Right renal pelvis (tissue), 4 donors: ENCODE results near the gene COG7. TPM values are rescaled to one million over a fixed set of nuclear protein-coding genes. Genes with fewer than 3 reads are reported as not detected.
"Not testable (repeated sequence)": the region's sequence is repeated elsewhere in the genome, so short reads cannot be mapped to it uniquely, and the experiment has no call there.

Experiments
- DNase-seq, 4 donors: peaks; one replicate each; pipeline ENCODE4 v3.0.0-alpha.2; 2013; ENCODE audit warnings: low read depth in 4 of 4, low spot score in 3 of 4, missing footprints in 1 of 4
- polyA plus RNA-seq, 4 donors: library from polyadenylated mRNA; unstranded; fragments of 120-200 nt; gene quantifications; one replicate each; pipeline ENCODE4 v1.2.1, GENCODE V29; 2013; ENCODE audit not compliant: insufficient read length in 4 of 4

COG7 gene
- polyA plus RNA-seq, result 10 to 100 TPM; 23.4 to 28.9 (median 24.3) TPM

DNA sequence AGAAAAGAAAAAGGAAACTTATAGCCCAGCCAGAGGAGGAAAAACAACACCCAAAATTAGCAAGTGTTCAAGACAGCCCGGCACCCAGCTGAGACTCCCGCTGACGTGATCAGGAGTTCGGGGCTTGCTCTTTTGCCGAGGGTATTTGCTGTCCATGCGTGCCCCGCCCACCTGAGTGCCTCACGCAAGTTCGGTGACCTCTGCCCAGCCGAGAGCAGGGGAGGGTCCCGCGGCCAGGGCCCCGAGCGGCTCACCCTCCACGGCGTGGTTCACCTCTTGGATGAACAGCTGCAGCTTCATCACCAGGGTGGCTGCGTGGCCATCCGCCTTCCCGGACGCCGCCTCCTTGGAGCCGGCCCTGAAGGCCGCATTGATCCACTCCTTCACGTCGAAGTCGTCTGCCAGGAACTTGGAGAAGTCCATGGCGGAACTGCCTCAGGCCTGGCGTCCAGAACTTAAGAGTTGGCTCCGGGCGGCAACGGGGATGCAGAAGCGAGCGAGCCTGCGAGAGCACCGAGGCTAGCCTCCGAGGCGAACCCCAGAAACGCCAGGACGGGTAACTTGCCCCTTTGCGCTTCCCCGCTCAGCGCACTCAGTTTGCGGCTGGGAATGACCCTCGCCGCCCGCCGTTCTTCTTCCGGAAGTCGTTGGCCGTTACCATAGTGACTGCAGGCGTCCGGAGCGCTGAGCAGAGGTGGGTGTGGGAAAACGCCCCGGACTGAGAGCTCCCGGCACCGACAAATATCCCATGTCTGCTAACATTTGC, at the start of gene COG7:
TSS of gene COG7 (minus strand) at position 618 of the 766 bp plus-strand sequence. CDS start at position 423, 195 bp downstream.
- peak; percentile 75 to 93 (median 77) for DNase-seq

DNA sequence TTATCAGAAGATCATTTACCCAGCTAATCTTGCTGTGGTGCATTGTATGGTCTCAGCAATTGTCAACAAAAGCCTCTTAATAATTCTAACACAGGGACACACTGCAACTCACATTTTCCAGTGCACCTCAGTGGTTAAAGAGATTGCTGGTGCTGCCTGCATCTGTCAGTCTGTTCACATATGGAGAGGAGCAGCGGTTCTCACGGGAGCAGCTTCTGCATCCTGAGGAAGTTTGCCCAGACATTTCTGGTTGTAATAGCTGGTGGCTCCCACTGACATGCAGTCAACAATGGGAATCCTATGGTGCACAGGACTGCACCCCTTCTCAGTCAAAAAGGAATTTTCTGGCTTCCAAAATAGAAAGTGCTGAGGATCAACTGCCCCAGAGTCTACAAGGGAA, 49.5 kb upstream of the COG7 start:
- DNase-seq, result no peak

DNA sequence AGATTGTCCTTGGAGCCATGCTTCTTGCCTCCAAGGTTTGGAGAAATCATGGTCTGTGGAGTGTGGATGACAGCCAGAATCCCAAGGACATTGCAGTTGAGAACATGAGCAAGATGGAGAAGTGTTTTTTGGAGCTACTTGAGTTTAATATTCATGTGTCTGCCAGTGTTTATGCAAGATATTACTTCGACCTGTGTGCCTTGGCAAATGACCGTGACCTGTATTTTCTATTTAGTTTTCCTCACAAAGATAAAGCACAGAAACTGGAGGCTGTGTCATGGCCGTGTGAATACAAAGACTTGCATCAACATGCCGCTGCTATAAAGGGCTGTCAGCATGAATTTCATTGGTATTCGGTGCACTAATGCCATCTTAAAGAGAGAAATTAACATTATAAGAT, 48.3 kb upstream of the COG7 start:
- DNase-seq, result no peak

DNA sequence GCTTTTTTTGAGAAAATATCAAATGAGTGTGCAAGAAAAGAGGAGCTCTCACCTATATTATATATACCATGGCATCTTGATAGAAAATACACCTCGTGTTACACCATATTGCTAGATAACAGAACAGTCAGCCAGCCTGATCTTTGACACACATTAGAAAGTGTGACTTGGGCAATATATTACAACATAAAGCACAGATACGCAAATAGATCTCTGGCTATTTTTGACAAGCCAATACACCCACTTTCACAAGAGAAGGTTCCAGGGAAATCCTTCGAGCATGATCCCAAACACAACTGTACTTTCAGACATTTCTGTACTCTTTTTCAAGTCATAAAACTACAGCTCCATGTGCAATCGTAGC, 47.9 kb upstream of the COG7 start:
- DNase-seq, result no peak

DNA sequence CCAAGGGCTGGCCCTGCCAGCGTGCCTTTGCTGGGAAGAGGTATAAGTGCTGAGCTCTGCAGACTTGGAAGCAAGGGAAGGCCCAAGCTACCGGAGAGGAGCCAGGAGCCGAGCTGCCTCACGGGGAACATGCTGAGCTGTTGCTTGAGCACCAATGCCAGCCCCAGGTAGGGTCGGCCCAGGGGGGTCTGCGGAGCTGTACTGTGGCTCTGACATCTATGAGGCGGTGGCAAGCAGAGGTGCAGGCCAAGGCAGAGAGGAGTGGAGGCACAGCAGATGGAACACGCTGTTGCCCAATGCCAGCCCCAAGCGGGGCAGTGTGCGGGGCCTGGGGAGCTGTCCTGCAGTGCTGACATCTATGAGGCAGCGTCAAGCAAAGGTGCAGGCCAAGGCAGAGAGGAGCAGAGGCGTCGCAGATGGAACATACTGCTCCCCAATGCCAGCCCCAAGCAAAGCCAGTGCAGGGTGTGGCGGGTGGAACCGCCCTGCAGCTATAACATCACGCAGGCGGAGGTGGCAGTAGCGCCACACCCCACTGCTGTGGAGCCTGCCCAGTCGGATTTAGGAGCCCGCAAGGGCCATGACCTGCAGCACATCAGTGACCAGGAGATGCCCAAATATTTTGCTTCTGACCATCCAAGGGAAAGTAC, 47.3 kb upstream of the COG7 start:
- DNase-seq, result no peak

DNA sequence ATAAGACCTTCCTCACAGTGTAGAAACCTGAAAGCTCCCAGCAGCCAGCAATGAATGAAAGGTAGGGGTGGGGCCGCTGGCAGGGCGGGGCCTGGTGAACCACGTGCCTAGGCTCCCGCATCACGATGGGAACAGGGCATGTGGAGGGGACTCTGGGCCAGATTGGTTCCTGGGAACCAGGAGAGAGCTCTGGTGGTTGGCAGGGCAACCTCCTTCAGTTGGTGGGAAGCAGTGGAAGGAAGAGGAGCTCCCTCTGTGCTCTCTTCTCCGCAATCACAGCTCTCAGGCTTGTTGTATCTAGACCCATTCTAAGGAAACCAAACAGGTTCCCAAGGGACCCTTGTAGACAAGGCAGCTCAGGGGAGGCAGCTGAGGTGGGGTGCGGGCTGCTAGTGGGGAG, 46.8 kb upstream of the COG7 start:
- no peak for DNase-seq

DNA sequence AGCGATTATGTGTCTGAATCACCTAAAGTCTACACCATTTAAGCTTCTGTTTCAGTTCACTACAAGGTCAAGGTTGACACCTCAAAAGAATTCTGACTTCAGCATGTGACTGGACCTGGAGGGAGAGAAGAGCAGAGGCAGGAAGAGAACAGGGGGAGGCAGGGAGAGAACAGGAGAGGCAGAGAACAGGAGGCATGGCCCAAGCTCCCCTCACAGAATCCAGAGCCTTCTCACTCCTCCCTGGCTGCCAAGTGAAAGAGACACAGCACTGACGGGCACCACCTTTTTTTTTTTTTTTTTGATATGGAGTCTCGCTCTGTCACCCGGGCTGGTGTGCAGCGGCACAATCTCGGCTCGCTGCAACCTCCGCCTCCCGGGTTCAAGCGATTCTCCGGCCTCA, 45.9 kb upstream of the COG7 start:
- no peak for DNase-seq

DNA sequence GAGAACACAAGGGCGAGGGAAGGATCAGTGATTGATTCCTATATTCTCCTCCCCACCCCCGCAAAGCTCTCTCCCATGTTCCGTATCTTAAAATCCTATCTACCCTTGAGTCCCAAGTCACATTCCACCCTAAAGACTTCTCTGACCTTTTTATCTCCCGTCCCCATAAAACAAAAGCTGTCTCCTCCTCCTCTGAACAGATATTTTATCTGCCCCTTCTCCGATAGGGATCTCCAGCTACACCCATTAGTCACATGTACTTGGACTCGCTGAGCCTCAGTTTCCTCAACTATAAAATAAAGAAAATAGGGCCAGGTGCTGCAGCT, 44.5 kb upstream of the COG7 start:
- DNase-seq, result no peak

DNA sequence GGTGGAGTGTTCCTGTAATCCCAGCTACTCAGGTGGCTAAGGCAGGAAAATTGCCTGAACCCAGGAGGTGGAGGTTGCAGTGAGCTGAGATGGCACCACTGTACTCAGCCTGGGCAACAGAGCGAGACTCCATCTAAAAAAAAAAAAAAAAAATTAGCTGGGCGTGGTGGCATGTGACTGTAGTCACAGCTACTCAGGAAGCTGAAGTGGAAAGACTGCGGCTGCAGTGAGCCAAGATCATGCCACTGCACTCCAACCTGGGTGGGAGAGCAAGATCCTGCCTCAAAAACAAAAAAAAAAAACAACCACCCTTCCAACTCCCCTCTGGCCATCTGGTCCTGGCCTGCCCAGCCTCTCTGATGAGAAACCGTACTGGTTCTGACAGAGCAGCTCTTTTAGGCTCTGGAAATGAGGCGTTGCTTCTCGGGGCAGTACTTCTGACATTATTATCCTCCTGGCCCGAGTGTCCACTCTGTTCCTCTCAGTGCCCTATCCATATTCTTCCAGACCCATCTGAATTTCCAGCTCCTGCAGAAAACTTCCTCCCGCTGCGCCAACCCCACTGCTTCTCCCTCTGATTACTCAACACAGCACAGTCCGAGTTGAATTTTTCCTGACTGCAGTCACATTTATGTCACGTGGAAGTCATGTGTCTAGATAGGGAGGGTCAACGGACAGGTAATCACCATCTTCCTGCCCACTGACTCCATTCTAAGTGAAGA, 44.0 kb upstream of the COG7 start:
- no peak for DNase-seq

DNA sequence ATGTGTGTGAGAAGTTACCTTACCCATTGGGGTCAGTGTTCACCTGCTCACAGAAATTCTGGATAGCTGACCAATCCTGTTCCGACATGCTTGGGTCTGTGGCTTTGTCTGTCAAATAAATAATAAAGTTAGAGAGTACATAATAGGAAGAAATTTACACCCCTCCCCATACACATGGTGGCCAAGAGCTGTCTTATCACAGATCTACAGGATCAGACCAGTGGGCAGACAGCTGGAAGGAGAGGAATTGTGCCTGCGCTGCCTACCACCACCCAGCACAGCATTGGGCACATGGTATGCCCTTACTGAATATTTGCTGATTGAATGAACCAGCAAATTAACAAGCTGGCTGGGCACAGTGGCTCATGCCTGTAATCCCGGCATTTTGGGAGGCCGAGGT, 42.7 kb upstream of the COG7 start:
- DNase-seq, result no peak

DNA sequence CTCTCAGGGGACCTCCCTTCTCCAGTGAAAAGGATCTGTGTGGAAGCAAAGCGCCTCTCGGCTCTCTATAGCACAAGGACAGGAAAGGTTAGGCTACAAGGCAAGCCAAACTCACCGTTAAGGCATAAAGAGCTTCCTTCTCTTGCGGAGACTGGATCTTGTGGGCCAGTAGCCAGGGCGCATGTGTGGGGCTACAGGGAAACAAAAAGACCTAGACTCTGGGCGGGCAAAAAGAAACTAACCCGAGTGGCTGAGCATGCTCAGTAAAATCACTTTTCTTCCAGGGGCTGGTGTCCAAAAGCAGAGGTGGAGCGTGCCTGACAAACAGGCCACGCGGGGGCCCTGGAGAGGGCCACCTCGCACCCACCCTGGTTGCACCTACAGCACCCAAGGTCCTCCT, 41.2 kb upstream of the COG7 start:
- DNase-seq, result no peak

DNA sequence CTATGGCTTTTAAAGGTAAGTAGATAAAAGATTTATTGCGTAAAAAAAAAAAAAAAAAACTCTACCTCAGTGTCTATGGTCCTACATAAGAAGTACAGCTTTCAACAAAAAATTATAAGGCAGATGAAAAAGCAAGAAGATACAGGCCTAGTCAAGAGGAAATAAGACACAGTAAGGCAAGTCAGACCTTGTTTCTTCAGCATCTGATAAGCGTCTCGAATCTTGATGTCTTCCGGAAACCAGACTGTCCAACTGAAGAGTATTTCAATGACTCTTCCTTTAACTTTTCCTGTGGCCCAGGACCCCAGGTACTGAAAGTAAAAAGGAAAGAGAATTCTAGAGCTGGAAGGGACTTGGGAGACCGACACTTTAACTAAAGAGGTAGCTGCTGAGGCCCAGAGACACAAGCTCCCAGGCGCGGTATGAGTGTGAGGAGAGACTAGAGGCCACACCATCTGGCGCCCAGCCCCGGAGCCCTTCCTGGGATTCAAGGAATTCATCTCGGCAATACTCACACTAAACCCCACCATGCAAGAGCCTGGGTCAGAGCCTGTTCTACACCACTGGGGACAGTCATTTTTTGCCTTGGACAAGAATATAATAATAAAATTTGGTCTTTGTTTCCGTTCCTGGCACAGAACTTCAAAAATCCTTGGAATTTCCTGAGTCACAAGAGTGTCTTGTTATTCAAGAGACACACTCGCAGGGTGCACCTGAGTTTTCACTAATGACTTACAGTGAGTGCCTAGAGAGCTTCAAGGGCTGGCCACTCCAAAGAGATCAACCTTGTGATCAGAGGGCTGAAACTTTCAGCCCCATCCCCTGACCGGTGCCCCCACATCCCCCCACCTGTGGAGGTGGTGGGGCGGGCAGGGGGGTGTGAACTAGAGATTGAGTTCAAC, 38.8 kb upstream of the COG7 start:
- no peak for DNase-seq

DNA sequence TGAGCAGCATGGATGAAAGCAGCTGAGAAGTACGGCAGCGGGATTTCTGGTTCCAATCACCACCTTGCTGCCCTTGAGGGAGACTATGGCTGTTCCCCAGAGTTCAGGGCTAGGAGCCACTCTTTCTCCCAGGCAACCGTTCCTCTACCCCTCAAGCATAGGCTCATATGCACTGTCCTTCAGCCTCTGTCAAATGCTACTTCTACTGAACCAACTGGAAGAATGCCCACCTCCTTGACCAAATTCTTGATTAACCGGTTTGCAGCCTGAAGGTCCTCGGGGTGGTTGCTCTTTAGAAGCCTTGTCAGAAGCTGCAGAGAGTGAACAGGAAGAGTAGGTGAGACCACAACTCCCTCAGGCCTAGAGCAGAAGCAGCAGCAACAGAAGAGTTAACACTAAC, 33.5 kb upstream of the COG7 start:
- no peak for DNase-seq

DNA sequence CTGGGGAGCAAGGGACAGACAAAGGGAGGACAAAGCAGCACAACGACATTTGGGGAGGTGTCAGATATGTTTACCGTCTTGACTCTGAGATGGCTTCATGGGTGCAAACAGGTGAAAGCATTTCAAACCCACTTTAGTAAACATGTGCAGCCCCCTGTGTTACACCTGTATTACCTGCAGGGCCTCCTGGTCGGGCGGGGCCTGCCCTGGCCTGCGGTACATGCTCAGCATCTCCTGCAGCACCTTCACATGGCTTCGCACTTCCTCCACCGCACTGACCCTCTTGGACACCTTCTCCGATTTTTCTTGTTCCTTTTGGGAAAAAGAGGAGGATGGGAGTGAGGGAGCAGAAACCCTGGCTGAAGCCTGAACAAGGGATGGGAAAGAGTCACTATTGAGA, 32.9 kb upstream of the COG7 start:
- no peak for DNase-seq

DNA sequence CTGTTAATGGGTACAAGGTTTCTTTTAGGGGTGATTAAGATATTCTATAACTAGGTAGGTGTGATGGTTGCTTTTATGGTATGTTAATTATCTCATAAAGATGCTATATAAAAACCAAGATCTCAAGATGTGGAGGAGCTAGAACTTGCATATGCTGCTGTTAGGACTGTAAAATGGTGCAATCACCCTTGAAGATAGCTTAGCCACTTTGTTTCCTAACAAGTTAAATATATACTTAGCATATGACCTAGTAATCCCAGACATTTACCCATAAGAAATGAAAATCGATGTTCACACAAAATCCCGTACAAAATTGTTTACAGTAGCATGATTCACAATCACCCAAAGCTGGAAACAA, 32.2 kb upstream of the COG7 start:
- DNase-seq, result no peak

DNA sequence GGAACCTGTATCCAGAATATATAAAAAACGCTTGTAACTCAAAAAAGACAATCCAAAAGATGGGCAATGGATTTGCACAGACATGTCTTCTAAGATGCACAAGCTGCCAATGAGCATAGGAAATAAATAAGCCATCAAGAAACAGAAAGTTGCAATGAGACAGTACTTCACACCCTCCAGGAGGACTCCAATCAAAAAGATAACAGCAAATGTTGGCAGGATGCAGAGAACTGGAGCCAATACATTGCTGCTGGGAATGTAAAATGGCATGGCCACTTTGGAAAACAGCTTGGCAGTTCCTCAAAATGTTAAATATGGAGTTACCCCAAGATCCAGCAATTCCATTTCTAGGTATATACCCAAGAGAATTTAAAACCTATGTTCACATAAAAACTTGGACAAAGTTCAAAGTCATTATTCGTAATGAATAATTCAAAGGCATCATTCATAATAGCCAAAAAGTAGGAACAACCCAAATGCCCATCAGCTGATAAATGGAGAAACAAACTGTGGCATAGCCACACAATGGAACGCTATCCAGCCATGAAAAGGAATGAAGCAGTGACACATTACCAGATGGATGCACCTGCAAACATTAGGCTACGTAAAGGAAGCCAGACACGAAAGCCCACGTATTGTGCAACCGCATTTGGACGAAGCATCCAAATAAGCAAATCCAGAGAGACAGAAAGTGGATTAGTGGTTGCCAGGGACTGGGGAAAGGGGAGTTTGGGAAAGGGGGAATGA, 31.7 kb upstream of the COG7 start:
- no peak for DNase-seq

DNA sequence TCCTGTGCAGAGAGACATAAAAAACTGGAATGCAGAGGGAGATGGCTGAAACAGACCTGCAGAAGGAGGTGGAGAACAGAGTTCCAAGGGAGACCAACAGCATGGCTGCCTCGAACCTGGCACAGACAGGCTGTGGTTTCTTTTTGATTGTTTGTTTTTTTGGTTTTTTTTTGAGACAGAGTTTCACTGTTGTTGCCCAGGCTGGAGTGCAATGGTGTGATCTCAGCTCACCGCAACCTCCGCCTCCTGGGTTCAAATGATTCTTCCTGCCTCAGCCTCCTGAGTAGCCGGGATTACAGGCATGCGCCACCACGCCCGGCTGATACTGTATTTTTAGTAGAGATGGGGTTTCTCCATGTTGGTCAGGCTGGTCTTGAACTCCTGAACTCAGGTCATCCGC, 30.5 kb upstream of the COG7 start:
- DNase-seq, result not testable (repeated sequence)

DNA sequence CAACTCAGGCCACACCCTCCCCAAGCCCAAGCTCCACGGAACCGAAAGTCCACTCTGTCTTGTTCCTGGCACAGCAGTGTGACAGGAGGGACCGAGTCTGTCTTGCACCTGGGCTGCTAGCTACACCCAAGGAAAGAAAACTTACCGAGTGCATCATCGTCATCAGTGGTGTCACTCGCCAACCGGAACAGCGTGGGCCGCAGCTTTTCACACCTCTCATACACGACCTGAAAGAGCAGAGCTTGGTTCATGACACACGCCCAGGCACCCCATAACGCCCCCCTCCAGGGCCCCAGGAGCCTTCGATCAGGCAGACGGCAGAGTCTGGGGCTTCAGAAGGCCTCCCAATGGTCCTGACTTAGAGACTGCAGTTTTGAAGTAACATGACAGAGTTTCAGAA, 29.8 kb upstream of the COG7 start:
- DNase-seq, result no peak

DNA sequence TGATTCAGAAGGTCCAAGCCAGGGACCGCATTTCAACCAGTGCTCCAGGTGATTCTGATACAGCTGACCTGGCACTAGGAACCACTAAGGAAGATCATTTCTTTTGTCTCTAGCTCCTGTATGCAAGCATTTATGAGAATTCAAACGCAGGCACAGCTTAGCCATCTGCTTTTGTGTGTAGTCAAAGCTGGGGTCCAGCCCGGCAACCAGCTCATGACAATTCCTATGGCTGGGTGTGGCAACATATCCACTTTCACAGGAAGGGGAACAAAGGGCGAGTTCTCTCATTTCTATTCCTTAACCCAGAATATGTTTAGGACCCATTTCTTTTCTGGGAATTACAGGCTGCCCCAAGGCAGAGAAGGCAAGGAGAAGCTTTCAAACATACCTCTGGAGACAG, 27.3 kb upstream of the COG7 start:
- DNase-seq, result no peak

DNA sequence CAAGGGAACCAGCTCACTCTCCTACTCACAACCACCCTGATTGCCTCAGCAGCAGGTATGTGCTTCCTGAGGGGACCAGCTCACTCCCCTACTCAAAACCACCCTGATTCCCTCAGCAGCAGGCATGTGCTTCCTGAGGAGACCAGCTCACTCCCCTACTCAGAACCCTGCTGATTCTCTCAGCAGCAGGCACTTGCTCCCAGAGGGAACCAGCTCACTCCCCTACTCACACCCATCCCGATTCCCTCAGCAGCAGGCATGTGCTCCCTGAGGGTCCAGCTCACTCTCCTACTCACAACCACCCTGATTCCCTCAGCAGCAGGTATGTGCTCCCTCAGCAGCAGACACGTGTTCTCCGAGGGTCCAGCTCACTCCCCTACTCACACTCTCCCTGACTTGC, 26.1 kb upstream of the COG7 start:
- no peak for DNase-seq
